ENCODE results near the gene SLC6A7. TPM values are rescaled to one million over a fixed set of nuclear protein-coding genes. Genes with fewer than 3 reads are reported as not detected.

SLC6A7 gene
- polyA plus RNA-seq, 1 experiment, result not detected

DNA sequence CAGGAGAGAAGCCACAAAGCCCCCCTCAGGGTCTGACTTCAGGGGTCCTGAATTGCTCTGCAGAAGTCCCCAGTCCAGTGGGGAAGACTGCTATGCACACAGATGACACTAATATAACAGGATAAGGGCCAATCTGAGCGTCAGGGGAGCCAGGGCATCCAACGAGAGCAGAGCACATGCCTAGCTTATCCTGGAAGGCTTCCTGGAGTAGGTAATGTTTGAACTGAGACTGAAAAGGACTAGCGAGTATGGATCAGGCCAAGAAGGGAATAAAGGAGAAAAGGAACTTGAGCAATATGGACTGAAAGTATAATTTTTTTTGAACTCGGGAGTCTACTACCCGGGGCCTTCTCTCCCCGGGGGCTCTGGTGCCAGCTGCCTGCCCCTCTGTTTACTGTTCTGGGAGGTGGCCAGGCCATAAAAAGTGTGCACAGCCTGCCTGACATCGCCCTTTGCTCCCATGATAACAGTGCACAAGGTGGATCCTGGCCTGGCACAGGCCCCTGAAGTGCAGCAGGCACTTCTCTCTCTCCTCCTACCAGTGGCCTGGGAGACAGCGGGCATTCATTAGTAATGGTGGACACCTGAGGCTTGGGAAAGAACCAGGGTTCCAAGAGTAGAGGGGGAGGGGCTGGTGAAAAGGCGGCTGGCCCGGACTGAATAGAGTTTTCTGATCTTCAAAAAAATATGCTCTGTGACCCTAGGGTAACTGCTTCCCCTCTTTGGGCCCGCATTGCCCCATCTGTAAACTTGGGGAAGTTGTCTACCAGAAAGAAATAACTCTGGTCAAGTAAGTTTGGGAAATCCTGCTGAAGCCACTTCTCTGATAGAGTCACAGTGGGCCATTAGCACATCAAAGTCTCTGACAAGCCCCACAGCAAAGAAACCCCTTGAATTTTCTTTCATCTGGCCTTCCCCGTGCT lies 4.6 kb upstream of the SLC6A7 start:
- CTCF ChIA-PET, result no interaction called here
- POLR2A ChIA-PET, result no interaction called here
- no peak for DNase-seq (ENCODE audit: low read depth, low spot score)
- no peak for TF ChIP-seq CTCF (IDR thresholded peaks at IDR 0.05; ENCODE audit: low read depth, low read length)
- Histone ChIP-seq H3K9me3 (ENCODE audit: control insufficient read depth, insufficient read depth, low read length) (peaks cover 1% of the 10 kb centered on the region; the same call in 1 of the 2 replicates), H3K27me3 (ENCODE audit: control insufficient read depth, insufficient read depth, low read length) (peaks cover 56% of the 10 kb centered on the region), H3K4me3 (ENCODE audit: low read depth, low read length) (no peak overlapping the region), H3K27ac (ENCODE audit: low read depth, low read length) (no peak overlapping the region)

- DNase-seq (ENCODE audit: low read depth, low spot score), result no peak
- TF ChIP-seq CTCF (IDR thresholded peaks at IDR 0.05; ENCODE audit: low read depth, low read length), result no peak
- ChIA-PET POLR2A (no interaction called here), CTCF (interaction anchor here (1.5 kb wide), 1 partner anchor 10 kb away, joined by 3 read pairs; no protein-coding TSS in a partner anchor)
- no peak overlapping the region for H3K4me3 ChIP-seq (ENCODE audit: low read depth, low read length)
- H3K27ac ChIP-seq (ENCODE audit: low read depth, low read length), result no peak overlapping the region
- H3K9me3 ChIP-seq (ENCODE audit: control insufficient read depth, insufficient read depth, low read length), result peaks cover 4% of the 10 kb centered on the region; the same call in 1 of the 2 replicates
- peaks cover 64% of the 10 kb centered on the region for H3K27me3 ChIP-seq (ENCODE audit: control insufficient read depth, insufficient read depth, low read length)
These were observed 3.7 kb upstream of the SLC6A7 start for GRCh38 chr5:150186137-150186536.

DNA sequence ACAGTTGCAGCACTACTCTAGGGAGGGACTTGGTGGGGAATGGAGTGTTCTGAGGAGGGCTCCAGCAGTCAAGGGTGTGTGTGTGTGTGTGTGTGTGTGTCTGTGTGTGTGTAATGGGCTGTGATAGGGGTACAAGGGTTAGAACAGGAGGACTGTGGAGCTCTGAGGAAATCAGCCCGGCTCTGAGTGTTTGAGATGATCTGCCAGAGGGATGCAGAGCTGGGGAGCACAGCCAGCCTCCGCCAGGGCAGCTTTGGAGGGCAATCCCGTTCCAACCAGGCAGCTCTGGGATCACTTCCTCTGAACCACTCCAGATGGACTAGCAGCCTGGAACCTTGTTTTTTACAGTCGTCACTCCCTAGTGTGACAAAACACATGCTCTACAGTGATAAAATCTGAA lies 3.0 kb upstream of the SLC6A7 start:
- DNase-seq (ENCODE audit: low read depth, low spot score), result no peak
- ChIA-PET POLR2A (no interaction called here), CTCF (interaction anchor here (1.5 kb wide), 1 partner anchor 11 kb away, joined by 3 read pairs; no protein-coding TSS in a partner anchor)
- H3K27me3 ChIP-seq (ENCODE audit: control insufficient read depth, insufficient read depth, low read length), result peaks cover 65% of the 10 kb centered on the region
- TF ChIP-seq CTCF (IDR thresholded peaks at IDR 0.05; ENCODE audit: low read depth, low read length), result no peak
- no peak overlapping the region for H3K27ac ChIP-seq (ENCODE audit: low read depth, low read length)
- peaks cover 4% of the 10 kb centered on the region; the same call in 1 of the 2 replicates for H3K9me3 ChIP-seq (ENCODE audit: control insufficient read depth, insufficient read depth, low read length)
- H3K4me3 ChIP-seq (ENCODE audit: low read depth, low read length), result no peak overlapping the region

GRCh38 chr5:150188146-150188842 lies 1.6 kb upstream of the SLC6A7 start:
- H3K27ac ChIP-seq (ENCODE audit: low read depth, low read length), result no peak overlapping the region
- CTCF ChIA-PET, result no interaction called here
- no peak for DNase-seq (ENCODE audit: low read depth, low spot score)
- peaks cover 4% of the 10 kb centered on the region; the same call in 1 of the 2 replicates for H3K9me3 ChIP-seq (ENCODE audit: control insufficient read depth, insufficient read depth, low read length)
- TF ChIP-seq CTCF (IDR thresholded peaks at IDR 0.05; ENCODE audit: low read depth, low read length), result no peak
- no peak overlapping the region for H3K4me3 ChIP-seq (ENCODE audit: low read depth, low read length)
- POLR2A ChIA-PET, result no interaction called here
- H3K27me3 ChIP-seq (ENCODE audit: control insufficient read depth, insufficient read depth, low read length), result peaks cover 72% of the 10 kb centered on the region

DNA sequence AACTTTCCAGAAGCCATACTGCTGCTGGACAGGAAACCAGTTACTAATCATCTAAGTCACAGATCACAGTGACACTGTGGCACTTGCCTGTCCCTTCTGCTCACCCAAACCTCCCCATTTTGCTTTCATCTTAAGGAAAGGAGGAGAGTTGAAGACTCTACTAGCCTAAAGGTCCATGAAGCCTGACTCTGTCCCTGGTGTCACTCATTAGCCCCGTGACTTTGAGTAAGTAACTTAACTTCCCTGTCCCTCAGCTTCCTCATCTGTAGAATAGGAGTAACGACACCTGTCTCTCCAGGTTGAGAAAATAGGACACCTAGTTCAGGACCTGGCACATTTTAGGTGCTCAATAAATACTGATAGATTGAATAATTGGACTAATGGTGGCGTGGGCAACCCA lies 536 bp upstream of the SLC6A7 start:
- CTCF ChIA-PET, result no interaction called here
- no peak for DNase-seq (ENCODE audit: low read depth, low spot score)
- POLR2A ChIA-PET, result no interaction called here
- H3K4me3 ChIP-seq (ENCODE audit: low read depth, low read length), result no peak overlapping the region
- H3K9me3 ChIP-seq (ENCODE audit: control insufficient read depth, insufficient read depth, low read length), result peaks cover 4% of the 10 kb centered on the region; the same call in 1 of the 2 replicates
- no peak overlapping the region for H3K27ac ChIP-seq (ENCODE audit: low read depth, low read length)
- no peak for TF ChIP-seq CTCF (IDR thresholded peaks at IDR 0.05; ENCODE audit: low read depth, low read length)
- peaks cover 67% of the 10 kb centered on the region for H3K27me3 ChIP-seq (ENCODE audit: control insufficient read depth, insufficient read depth, low read length)

Measured in AG04450 (cell line).